ENCODE data around the gene DMXL1.

DMXL1 gene

GRCh38 chr5:119083679-119084078, 12.8 kb downstream of the DMXL1 start:
- no peak for DNase-seq (ENCODE audit: low read depth in 2 of 2)

GRCh38 chr5:119088438-119088837, 17.6 kb downstream of the DMXL1 start:
- DNase-seq (ENCODE audit: low read depth in 2 of 2), result peak in 1 of 2 donors; percentile 14
- TF ChIP-seq CTCF (IDR thresholded peaks at IDR 0.05; ENCODE audit: low read depth, low read length), result no peak
- no peak overlapping the region for H3K4me3 ChIP-seq (replicated peaks in 1 of 2; ENCODE audit: low read depth in 2 of 2, low read length in 2 of 2)

More at GRCh38 chr5:119083679-119084078, 12.8 kb downstream of the DMXL1 start:
- TF ChIP-seq CTCF (IDR thresholded peaks at IDR 0.05; ENCODE audit: low read depth, low read length), result no peak
- no peak overlapping the region for H3K4me3 ChIP-seq (replicated peaks in 1 of 2; ENCODE audit: low read depth in 2 of 2, low read length in 2 of 2)

GRCh38 chr5:119095611-119096010, 24.7 kb downstream of the DMXL1 start:
- H3K4me3 ChIP-seq (replicated peaks in 1 of 2; ENCODE audit: low read depth in 2 of 2, low read length in 2 of 2), result no peak overlapping the region
- DNase-seq (ENCODE audit: low read depth in 2 of 2), result no peak
- TF ChIP-seq CTCF (IDR thresholded peaks at IDR 0.05; ENCODE audit: low read depth, low read length), result no peak

GRCh38 chr5:119105971-119106370, 35.1 kb downstream of the DMXL1 start:
- no peak for TF ChIP-seq CTCF (IDR thresholded peaks at IDR 0.05; ENCODE audit: low read depth, low read length)
- H3K4me3 ChIP-seq (replicated peaks in 1 of 2; ENCODE audit: low read depth in 2 of 2, low read length in 2 of 2), result no peak overlapping the region

GRCh38 chr5:119112151-119112550, 41.3 kb downstream of the DMXL1 start:
- no peak for DNase-seq (ENCODE audit: low read depth in 2 of 2)
- TF ChIP-seq CTCF (IDR thresholded peaks at IDR 0.05; ENCODE audit: low read depth, low read length), result no peak
- no peak overlapping the region for H3K4me3 ChIP-seq (replicated peaks in 1 of 2; ENCODE audit: low read depth in 2 of 2, low read length in 2 of 2)

More at GRCh38 chr5:119105971-119106370, 35.1 kb downstream of the DMXL1 start:
- no peak for DNase-seq (ENCODE audit: low read depth in 2 of 2)

- DNase-seq (ENCODE audit: low read depth in 2 of 2), result no peak
- H3K4me3 ChIP-seq (replicated peaks in 1 of 2; ENCODE audit: low read depth in 2 of 2, low read length in 2 of 2), result no peak overlapping the region
- no peak for TF ChIP-seq CTCF (IDR thresholded peaks at IDR 0.05; ENCODE audit: low read depth, low read length)
These were observed 46.4 kb downstream of the DMXL1 start for GRCh38 chr5:119117237-119117636.

GRCh38 chr5:119118000-119118399, 47.1 kb downstream of the DMXL1 start:
- DNase-seq (ENCODE audit: low read depth in 2 of 2), result no peak
- TF ChIP-seq CTCF (IDR thresholded peaks at IDR 0.05; ENCODE audit: low read depth, low read length), result no peak
- H3K4me3 ChIP-seq (replicated peaks in 1 of 2; ENCODE audit: low read depth in 2 of 2, low read length in 2 of 2), result no peak overlapping the region
